HEK293 (cell line): ENCODE results near the gene TMUB1.

Source experiments
- CTCF ChIA-PET: fragments of 350-600 bp; formaldehyde crosslinking; extraction: SDS; loops from one replicate; lab custom pipeline; 2021; ENCODE audit warnings: antibody characterized with exemption; lab: Yijun Ruan, JAX
- POLR2A ChIA-PET: fragments of 300-600 bp; formaldehyde crosslinking; extraction: SDS; loops from one replicate; lab custom pipeline; 2020; ENCODE audit warnings: antibody characterized with exemption, inconsistent platforms; lab: Yijun Ruan, JAX
- H3K27ac ChIP-seq: fragments of 200-500 bp; sonication (Bioruptor generic); 2 replicates; pipeline ENCODE4 v1.5.1; 2014; ENCODE audit warnings: low read depth, low read length, control low read depth, inconsistent platforms; ENCODE audit errors: extremely low read depth
- H3K36me3 ChIP-seq, 2 experiments: fragments of 200-500 bp in 1 of 2; sonication (Bioruptor generic) in 1 of 2; 1 replicate in 1 of 2; 2 replicates in 1 of 2; pipeline ENCODE4 v1.5.1; 2014 to 2017; ENCODE audit warnings: inconsistent platforms in 2 of 2, low read length in 2 of 2; ENCODE audit not compliant: control insufficient read depth in 2 of 2, insufficient read depth in 1 of 2
- H3K4me1 ChIP-seq: fragments of 200-500 bp; sonication (Bioruptor generic); 2 replicates; pipeline ENCODE4 v1.5.1; 2014; ENCODE audit warnings: mild to moderate bottlenecking, low read length, inconsistent platforms; ENCODE audit not compliant: control insufficient read depth, insufficient read depth
- H3K4me3 ChIP-seq: 2 replicates; pipeline ENCODE4 v1.5.1; 2011; ENCODE audit warnings: low read depth, mild to moderate bottlenecking, control low read depth, low read length, moderate library complexity
- H3K9me3 ChIP-seq: fragments of 200-500 bp; sonication (Bioruptor generic); 2 replicates; pipeline ENCODE4 v1.5.1; 2014; ENCODE audit warnings: low read depth, low read length, inconsistent platforms; ENCODE audit not compliant: control insufficient read depth, insufficient read depth
- EGR2 ChIP-seq: fragments of 450-650 bp; formaldehyde crosslinking; IDR thresholded peaks from 2 replicates; pipeline ENCODE4 v1.5.1; 2016; ENCODE audit warnings: low read depth, missing biosample characterization, missing genetic modification characterization
- ELK4 ChIP-seq: IDR thresholded peaks from 2 replicates; pipeline ENCODE4 v1.6.1; 2011; ENCODE audit warnings: mild to moderate bottlenecking, low read depth, low read length, borderline replicate concordance
- PRDM1 ChIP-seq: fragments of 450-650 bp; formaldehyde crosslinking; IDR thresholded peaks from 2 replicates; pipeline ENCODE4; 2016; ENCODE audit warnings: missing biosample characterization, missing genetic modification characterization
- PRDM6 ChIP-seq: fragments of 450-650 bp; formaldehyde crosslinking; IDR thresholded peaks from 2 replicates; pipeline ENCODE4 v1.5.1; 2017; ENCODE audit warnings: missing biosample characterization, missing genetic modification characterization
- TSHZ1 ChIP-seq: fragments of 450-650 bp; formaldehyde crosslinking; IDR thresholded peaks from 2 replicates; pipeline ENCODE4 v1.5.1; 2016; ENCODE audit warnings: missing biosample characterization, missing genetic modification characterization, borderline replicate concordance
- YY1 ChIP-seq: fragments of 450-650 bp; formaldehyde crosslinking; IDR thresholded peaks from 2 replicates; pipeline ENCODE4 v1.5.1; 2018; ENCODE audit warnings: missing biosample characterization, missing genetic modification characterization
- ZBTB11 ChIP-seq: fragments of 450-650 bp; formaldehyde crosslinking; conservative IDR thresholded peaks from 2 replicates; pipeline ENCODE4 v1.5.1; 2016; ENCODE audit warnings: low read depth, missing biosample characterization, missing genetic modification characterization
- ZBTB21 ChIP-seq: fragments of 450-650 bp; formaldehyde crosslinking; IDR thresholded peaks from 2 replicates; pipeline ENCODE4 v1.5.1; 2017; ENCODE audit warnings: missing biosample characterization, missing genetic modification characterization
- ZIC2 ChIP-seq: fragments of 450-650 bp; formaldehyde crosslinking; IDR thresholded peaks from 2 replicates; pipeline ENCODE4 v1.5.1; 2016; ENCODE audit warnings: missing biosample characterization, missing genetic modification characterization
- ZNF10 ChIP-seq: fragments of 450-650 bp; formaldehyde crosslinking; IDR thresholded peaks from 2 replicates; pipeline ENCODE4 v1.5.1; 2017; ENCODE audit warnings: missing biosample characterization, missing genetic modification characterization
- ZNF114 ChIP-seq: fragments of 450-650 bp; formaldehyde crosslinking; IDR thresholded peaks from 2 replicates; pipeline ENCODE4 v1.5.0; 2017; ENCODE audit warnings: missing biosample characterization, missing genetic modification characterization
- ZNF121 ChIP-seq: fragments of 450-650 bp; formaldehyde crosslinking; IDR thresholded peaks from 2 replicates; pipeline ENCODE4 v1.5.1; 2016; ENCODE audit warnings: missing biosample characterization, missing genetic modification characterization
- ZNF302 ChIP-seq: fragments of 450-650 bp; formaldehyde crosslinking; IDR thresholded peaks from 2 replicates; pipeline ENCODE4 v1.5.1; 2016; ENCODE audit warnings: missing biosample characterization, missing genetic modification characterization, low read depth
- ZNF426 ChIP-seq: fragments of 450-650 bp; formaldehyde crosslinking; IDR thresholded peaks from 2 replicates; pipeline ENCODE4 v1.5.1; 2017; ENCODE audit warnings: missing biosample characterization, missing genetic modification characterization, mild to moderate bottlenecking, inconsistent platforms, moderate library complexity
- ZNF473 ChIP-seq: fragments of 450-650 bp; formaldehyde crosslinking; IDR thresholded peaks from 2 replicates; pipeline ENCODE4 v1.5.1; 2017; ENCODE audit warnings: missing biosample characterization, missing genetic modification characterization
- ZNF571 ChIP-seq: fragments of 450-650 bp; formaldehyde crosslinking; IDR thresholded peaks from 2 replicates; pipeline ENCODE4 v1.5.0; 2017; ENCODE audit warnings: missing biosample characterization, missing genetic modification characterization
- ZNF776 ChIP-seq: fragments of 450-650 bp; formaldehyde crosslinking; IDR thresholded peaks from 2 replicates; pipeline ENCODE4 v1.5.0; 2017; ENCODE audit warnings: missing biosample characterization, missing genetic modification characterization, borderline replicate concordance
- ZSCAN16 ChIP-seq: fragments of 450-650 bp; formaldehyde crosslinking; IDR thresholded peaks from 2 replicates; pipeline ENCODE4 v1.5.1; 2016; ENCODE audit warnings: missing biosample characterization, missing genetic modification characterization

TMUB1 gene

GRCh38 chr7:151068069-151068773, 15.1 kb downstream of the TMUB1 start:
- TF ChIP-seq PRDM6 (tag by site-specific recombination) (no peak), ZNF121 (peak; percentile 81)
- ChIA-PET POLR2A (interaction anchor here (1.1 to 2.6 kb wide), 3 partner anchors 8 to 12 kb away, joined by 4 to 8 read pairs (median 8); partner anchors contain the start of gene FASTK), CTCF (interaction anchor here (0.6 to 1.3 kb wide), 4 partner anchors 15 to 56 kb away, joined by 3 to 6 read pairs (median 4); partner anchors contain the start of gene TMUB1)
- peaks cover 15 to 87% of the 10 kb centered on the region in 2 experiments for H3K36me3 ChIP-seq
- no peaks in the 10 kb centered on the region for H3K9me3 ChIP-seq
- H3K27ac ChIP-seq = no peak overlapping the region
- no peaks in the 10 kb centered on the region for H3K4me1 ChIP-seq
- H3K4me3 ChIP-seq = no peak overlapping the region

GRCh38 chr7:151066273-151066974, 16.9 kb downstream of the TMUB1 start:
- H3K4me1 ChIP-seq = no peaks in the 10 kb centered on the region
- ChIA-PET CTCF (interaction anchor here (1.0 kb wide), 1 partner anchor 44 kb away, joined by 4 read pairs; no protein-coding TSS in a partner anchor), POLR2A (interaction anchor here (1.1 to 2.6 kb wide), 4 partner anchors 10 to 17 kb away, joined by 3 to 8 read pairs (median 6); partner anchors contain the start of genes FASTK and TMUB1)
- no peaks in the 10 kb centered on the region for H3K9me3 ChIP-seq
- no peak for TF ChIP-seq YY1 (tag by site-specific recombination)
- TF ChIP-seq EGR2 (tag by site-specific recombination) = peak; percentile 34; the same call in 1 of the 2 replicates
- TF ChIP-seq ZNF571 (tag by site-specific recombination) = no peak
- no peak for TF ChIP-seq ZNF426 (tag by site-specific recombination)
- TF ChIP-seq ELK4 = no peak
- peaks cover 3 to 89% of the 10 kb centered on the region in 2 experiments for H3K36me3 ChIP-seq
- no peak overlapping the region for H3K4me3 ChIP-seq
- no peak overlapping the region for H3K27ac ChIP-seq

- peaks cover 3 to 80% of the 10 kb centered on the region in 2 experiments for H3K36me3 ChIP-seq
- CTCF ChIA-PET = interaction anchor here (0.6 kb wide), 1 partner anchor 20 kb away, joined by 3 read pairs; no protein-coding TSS in a partner anchor
- POLR2A ChIA-PET = interaction anchor here (1.1 to 1.9 kb wide), 3 partner anchors 10 to 18 kb away, joined by 3 to 7 read pairs (median 6); partner anchors contain the start of genes FASTK and TMUB1
- TF ChIP-seq ZIC2 (tag by site-specific recombination) = no peak
- no peak for TF ChIP-seq ZNF114 (tag by site-specific recombination)
- TF ChIP-seq TSHZ1 = no peak
- TF ChIP-seq ZBTB21 (tag by site-specific recombination) = no peak
- TF ChIP-seq PRDM1 (tag by site-specific recombination) = no peak
- no peak for TF ChIP-seq ZBTB11 (tag by site-specific recombination)
- no peak for TF ChIP-seq ZNF302
- no peak for TF ChIP-seq ZNF10 (tag by site-specific recombination)
- no peak for TF ChIP-seq ZNF776 (tag by site-specific recombination)
- no peak for TF ChIP-seq ZSCAN16 (tag by site-specific recombination)
- TF ChIP-seq ZNF426 (tag by site-specific recombination) = no peak
- TF ChIP-seq ZNF473 (tag by site-specific recombination) = no peak
Measured at GRCh38 chr7:151065516-151065915, 17.8 kb downstream of the TMUB1 start.

More at GRCh38 chr7:151065516-151065915, 17.8 kb downstream of the TMUB1 start:
- Histone ChIP-seq H3K9me3 (no peaks in the 10 kb centered on the region), H3K4me3 (no peak overlapping the region), H3K4me1 (no peaks in the 10 kb centered on the region), H3K27ac (no peak overlapping the region)
